ENCODE results near the gene PTPRN2. TPM values are rescaled to one million over a fixed set of nuclear protein-coding genes. Genes with fewer than 3 reads are reported as not detected.

Gene PTPRN2
- total and polyA plus RNA-seq, 2 donors from 2014 or later = 4.8 to 6.2 TPM

GRCh38 chr7:158073845-158074840 is 513.5 kb downstream of the PTPRN2 start:
- Histone ChIP-seq H3K9me3 (ENCODE audit: control insufficient read depth in 2 of 3, insufficient read depth in 1 of 3, low read length in 3 of 3) (no peaks in the 10 kb centered on the region), H3K27me3 (ENCODE audit: control insufficient read depth, insufficient read depth, low read length) (no peaks in the 10 kb centered on the region), H3K4me3 (ENCODE audit: low read length in 3 of 3) (no peak overlapping the region), H3K27ac (ENCODE audit: low read depth in 2 of 2, low read length in 2 of 2) (no peak overlapping the region), H3K9ac (ENCODE audit: low read length in 3 of 3) (no peak overlapping the region), H3K4me1 (ENCODE audit: control insufficient read depth in 2 of 3, insufficient read depth in 2 of 3, low read depth in 1 of 3, low read length in 3 of 3) (no peaks in the 10 kb centered on the region), H3K36me3 (ENCODE audit: control insufficient read depth in 2 of 3, insufficient read depth in 3 of 3, low read length in 3 of 3) (no peaks in the 10 kb centered on the region)
- FAIRE-seq (no peak), DNase-seq (peak in 1 of 5 donors; percentile 18)
- no peak for TF ChIP-seq CTCF (IDR thresholded peaks at IDR 0.05; ENCODE audit: borderline replicate concordance, extremely low read depth, insufficient read depth)
- intact Hi-C loops (cut with DNase I) = no loop called here

- no peak for DNase-seq
- Histone ChIP-seq H3K36me3 (ENCODE audit: control insufficient read depth in 2 of 3, insufficient read depth in 3 of 3, low read length in 3 of 3) (no peaks in the 10 kb centered on the region), H3K4me3 (ENCODE audit: low read length in 3 of 3) (no peak overlapping the region), H3K27ac (ENCODE audit: low read depth in 2 of 2, low read length in 2 of 2) (no peak overlapping the region), H3K9ac (ENCODE audit: low read length in 3 of 3) (no peak overlapping the region), H3K9me3 (ENCODE audit: control insufficient read depth in 2 of 3, insufficient read depth in 1 of 3, low read length in 3 of 3) (no peaks in the 10 kb centered on the region), H3K27me3 (ENCODE audit: control insufficient read depth, insufficient read depth, low read length) (no peaks in the 10 kb centered on the region), H3K4me1 (ENCODE audit: control insufficient read depth in 2 of 3, insufficient read depth in 2 of 3, low read depth in 1 of 3, low read length in 3 of 3) (no peaks in the 10 kb centered on the region)
- TF ChIP-seq CTCF (IDR thresholded peaks at IDR 0.05; ENCODE audit: borderline replicate concordance, extremely low read depth, insufficient read depth) = no peak
- intact Hi-C loops (cut with DNase I) = no loop called here
- no peak for FAIRE-seq
Measured at GRCh38 chr7:158072991-158073730, 514.5 kb downstream of the PTPRN2 start.

GRCh38 chr7:158070222-158070920 is 517.3 kb downstream of the PTPRN2 start:
- Histone ChIP-seq H3K27me3 (ENCODE audit: control insufficient read depth, insufficient read depth, low read length) (no peaks in the 10 kb centered on the region), H3K27ac (ENCODE audit: low read depth in 2 of 2, low read length in 2 of 2) (no peak overlapping the region), H3K9ac (ENCODE audit: low read length in 3 of 3) (no peak overlapping the region), H3K9me3 (ENCODE audit: control insufficient read depth in 2 of 3, insufficient read depth in 1 of 3, low read length in 3 of 3) (no peaks in the 10 kb centered on the region), H3K36me3 (ENCODE audit: control insufficient read depth in 2 of 3, insufficient read depth in 3 of 3, low read length in 3 of 3) (no peaks in the 10 kb centered on the region), H3K4me3 (ENCODE audit: low read length in 3 of 3) (no peak overlapping the region), H3K4me1 (ENCODE audit: control insufficient read depth in 2 of 3, insufficient read depth in 2 of 3, low read depth in 1 of 3, low read length in 3 of 3) (no peaks in the 10 kb centered on the region)
- FAIRE-seq (no peak), DNase-seq (peak in 1 of 5 donors; percentile 41)
- no peak for TF ChIP-seq CTCF (IDR thresholded peaks at IDR 0.05; ENCODE audit: borderline replicate concordance, extremely low read depth, insufficient read depth)
- intact Hi-C loops (cut with DNase I) = no loop called here

Measured in kidney (tissue), 14 donors.